Measurements from ENCODE around the gene ARHGAP5. TPM values are rescaled to one million over a fixed set of nuclear protein-coding genes. Genes with fewer than 3 reads are reported as not detected.

Gene ARHGAP5
- total RNA-seq, 1 donor from 2014 or later: 140 TPM

GRCh38 chr14:32038876-32039275 lies 38.2 kb upstream of the ARHGAP5 start:
- FAIRE-seq (no peak), DNase-seq (ENCODE audit: low read depth) (peak; percentile 11)
- no peaks in the 10 kb centered on the region for H3K4me1 ChIP-seq (ENCODE audit: insufficient read depth, low read length)
- H3K27me3 ChIP-seq (ENCODE audit: insufficient read depth, low read length): no peaks in the 10 kb centered on the region
- no peak overlapping the region for H3K4me2 ChIP-seq (ENCODE audit: low read length)
- no peak overlapping the region for H2AFZ ChIP-seq (ENCODE audit: low read depth, low read length)
- H3K9me3 ChIP-seq (ENCODE audit: insufficient read depth, low read depth, low read length): no peaks in the 10 kb centered on the region
- Mint-ChIP-seq H3K9me3 (ENCODE audit: unreplicated experiment) (no peaks in the 10 kb centered on the region), H3K4me3 (ENCODE audit: unreplicated experiment) (no peak overlapping the region), H3K4me1 (ENCODE audit: low read depth, unreplicated experiment) (peaks cover 16% of the 10 kb centered on the region), H3K27me3 (ENCODE audit: low read depth, unreplicated experiment) (no peaks in the 10 kb centered on the region), H3K36me3 (ENCODE audit: low read depth, unreplicated experiment) (no peaks in the 10 kb centered on the region), H3K27ac (ENCODE audit: unreplicated experiment) (no peak overlapping the region)
- H3K4me3 ChIP-seq (ENCODE audit: insufficient read depth, low read depth, low read length): no peak overlapping the region
- H3K36me3 ChIP-seq (ENCODE audit: insufficient read depth, low read length): no peaks in the 10 kb centered on the region
- no peak overlapping the region for H3K27ac ChIP-seq (ENCODE audit: low read depth, low read length)
- TF ChIP-seq EZH2 (IDR thresholded peaks at IDR 0.05; ENCODE audit: insufficient read depth, low read length): no peak
- no peak for TF ChIP-seq CTCF (IDR thresholded peaks at IDR 0.05; ENCODE audit: insufficient read depth, low read depth, low read length)
- no peak overlapping the region for H3K9ac ChIP-seq (ENCODE audit: low read length)
- no peaks in the 10 kb centered on the region for H4K20me1 ChIP-seq (ENCODE audit: insufficient read depth, low read length)
- H3K79me2 ChIP-seq (ENCODE audit: insufficient read depth, low read length): no peaks in the 10 kb centered on the region

GRCh38 chr14:32039401-32040030 lies 37.6 kb upstream of the ARHGAP5 start:
- DNase-seq (ENCODE audit: low read depth): no peak
- H4K20me1 ChIP-seq (ENCODE audit: insufficient read depth, low read length): no peaks in the 10 kb centered on the region
- no peak overlapping the region for H3K9ac ChIP-seq (ENCODE audit: low read length)
- no peak overlapping the region for H3K4me3 ChIP-seq (ENCODE audit: insufficient read depth, low read depth, low read length)
- H3K36me3 ChIP-seq (ENCODE audit: insufficient read depth, low read length): no peaks in the 10 kb centered on the region
- no peak overlapping the region for H2AFZ ChIP-seq (ENCODE audit: low read depth, low read length)
- H3K27ac ChIP-seq (ENCODE audit: low read depth, low read length): no peak overlapping the region
- H3K4me2 ChIP-seq (ENCODE audit: low read length): no peak overlapping the region
- H3K27ac Mint-ChIP-seq (ENCODE audit: unreplicated experiment): no peak overlapping the region
- no peaks in the 10 kb centered on the region for H3K36me3 Mint-ChIP-seq (ENCODE audit: low read depth, unreplicated experiment)
- no peaks in the 10 kb centered on the region for H3K27me3 Mint-ChIP-seq (ENCODE audit: low read depth, unreplicated experiment)
- peaks cover 13% of the 10 kb centered on the region for H3K4me1 Mint-ChIP-seq (ENCODE audit: low read depth, unreplicated experiment)
- FAIRE-seq: no peak
- H3K4me3 Mint-ChIP-seq (ENCODE audit: unreplicated experiment): no peak overlapping the region
- no peaks in the 10 kb centered on the region for H3K4me1 ChIP-seq (ENCODE audit: insufficient read depth, low read length)
- no peaks in the 10 kb centered on the region for H3K9me3 Mint-ChIP-seq (ENCODE audit: unreplicated experiment)
- no peak for TF ChIP-seq CTCF (IDR thresholded peaks at IDR 0.05; ENCODE audit: insufficient read depth, low read depth, low read length)
- TF ChIP-seq EZH2 (IDR thresholded peaks at IDR 0.05; ENCODE audit: insufficient read depth, low read length): no peak
- H3K27me3 ChIP-seq (ENCODE audit: insufficient read depth, low read length): no peaks in the 10 kb centered on the region
- no peaks in the 10 kb centered on the region for H3K79me2 ChIP-seq (ENCODE audit: insufficient read depth, low read length)
- no peaks in the 10 kb centered on the region for H3K9me3 ChIP-seq (ENCODE audit: insufficient read depth, low read depth, low read length)

GRCh38 chr14:32043624-32044023 lies 33.5 kb upstream of the ARHGAP5 start:
- no peaks in the 10 kb centered on the region for H3K27me3 Mint-ChIP-seq (ENCODE audit: low read depth, unreplicated experiment)
- H3K9me3 Mint-ChIP-seq (ENCODE audit: unreplicated experiment): no peaks in the 10 kb centered on the region
- H3K4me2 ChIP-seq (ENCODE audit: low read length): no peak overlapping the region

More at GRCh38 chr14:32043624-32044023, 33.5 kb upstream of the ARHGAP5 start:
- Histone ChIP-seq H4K20me1 (ENCODE audit: insufficient read depth, low read length) (no peaks in the 10 kb centered on the region), H3K4me3 (ENCODE audit: insufficient read depth, low read depth, low read length) (no peak overlapping the region), H3K4me1 (ENCODE audit: insufficient read depth, low read length) (no peaks in the 10 kb centered on the region), H3K36me3 (ENCODE audit: insufficient read depth, low read length) (no peaks in the 10 kb centered on the region), H3K9ac (ENCODE audit: low read length) (no peak overlapping the region), H3K27me3 (ENCODE audit: insufficient read depth, low read length) (no peaks in the 10 kb centered on the region), H3K27ac (ENCODE audit: low read depth, low read length) (no peak overlapping the region), H2AFZ (ENCODE audit: low read depth, low read length) (no peak overlapping the region), H3K9me3 (ENCODE audit: insufficient read depth, low read depth, low read length) (no peaks in the 10 kb centered on the region), H3K79me2 (ENCODE audit: insufficient read depth, low read length) (no peaks in the 10 kb centered on the region)
- peaks cover 5% of the 10 kb centered on the region for H3K4me1 Mint-ChIP-seq (ENCODE audit: low read depth, unreplicated experiment)
- H3K27ac Mint-ChIP-seq (ENCODE audit: unreplicated experiment): no peak overlapping the region
- TF ChIP-seq EZH2 (IDR thresholded peaks at IDR 0.05; ENCODE audit: insufficient read depth, low read length) (no peak), CTCF (IDR thresholded peaks at IDR 0.05; ENCODE audit: insufficient read depth, low read depth, low read length) (no peak)
- FAIRE-seq (no peak), DNase-seq (ENCODE audit: low read depth) (no peak)
- no peak overlapping the region for H3K4me3 Mint-ChIP-seq (ENCODE audit: unreplicated experiment)
- H3K36me3 Mint-ChIP-seq (ENCODE audit: low read depth, unreplicated experiment): no peaks in the 10 kb centered on the region
